ENCODE data around the gene ARSI.

Gene ARSI

GRCh38 chr5:150319484-150319790 lies 16.7 kb upstream of the ARSI start:
- Histone ChIP-seq H4K20me1 (ENCODE audit: low read depth, low read length) (no peaks in the 10 kb centered on the region), H3F3A (ENCODE audit: insufficient read depth) (no peaks in the 10 kb centered on the region), H3K79me2 (ENCODE audit: insufficient read depth, low read length) (no peaks in the 10 kb centered on the region), H2AFZ (ENCODE audit: low read depth, low read length, severe bottlenecking) (no peak overlapping the region), H3K27ac (ENCODE audit: low read depth, low read length) (no peak overlapping the region), H3K4me2 (ENCODE audit: low read depth, low read length, poor library complexity, severe bottlenecking) (no peak overlapping the region), H3K9me3 (ENCODE audit: insufficient read depth, low read length) (no peaks in the 10 kb centered on the region), H3K9ac (ENCODE audit: low read length) (no peak overlapping the region), H3K9me2 (replicated peaks; ENCODE audit: insufficient read depth, low read length) (no peaks in the 10 kb centered on the region), H3K27me3 (ENCODE audit: low read length) (no peaks in the 10 kb centered on the region), H3K4me3 (ENCODE audit: insufficient read depth, low read length, poor library complexity, severe bottlenecking) (no peak overlapping the region), H3K36me3 (ENCODE audit: low read length) (no peaks in the 10 kb centered on the region)
- TF ChIP-seq EZH2phosphoT487 (conservative IDR thresholded peaks at IDR 0.05; ENCODE audit: low read length), result no peak
- TF ChIP-seq CTCF (IDR thresholded peaks at IDR 0.05; ENCODE audit: insufficient read depth, low read length, poor library complexity, severe bottlenecking), result no peak

DNA sequence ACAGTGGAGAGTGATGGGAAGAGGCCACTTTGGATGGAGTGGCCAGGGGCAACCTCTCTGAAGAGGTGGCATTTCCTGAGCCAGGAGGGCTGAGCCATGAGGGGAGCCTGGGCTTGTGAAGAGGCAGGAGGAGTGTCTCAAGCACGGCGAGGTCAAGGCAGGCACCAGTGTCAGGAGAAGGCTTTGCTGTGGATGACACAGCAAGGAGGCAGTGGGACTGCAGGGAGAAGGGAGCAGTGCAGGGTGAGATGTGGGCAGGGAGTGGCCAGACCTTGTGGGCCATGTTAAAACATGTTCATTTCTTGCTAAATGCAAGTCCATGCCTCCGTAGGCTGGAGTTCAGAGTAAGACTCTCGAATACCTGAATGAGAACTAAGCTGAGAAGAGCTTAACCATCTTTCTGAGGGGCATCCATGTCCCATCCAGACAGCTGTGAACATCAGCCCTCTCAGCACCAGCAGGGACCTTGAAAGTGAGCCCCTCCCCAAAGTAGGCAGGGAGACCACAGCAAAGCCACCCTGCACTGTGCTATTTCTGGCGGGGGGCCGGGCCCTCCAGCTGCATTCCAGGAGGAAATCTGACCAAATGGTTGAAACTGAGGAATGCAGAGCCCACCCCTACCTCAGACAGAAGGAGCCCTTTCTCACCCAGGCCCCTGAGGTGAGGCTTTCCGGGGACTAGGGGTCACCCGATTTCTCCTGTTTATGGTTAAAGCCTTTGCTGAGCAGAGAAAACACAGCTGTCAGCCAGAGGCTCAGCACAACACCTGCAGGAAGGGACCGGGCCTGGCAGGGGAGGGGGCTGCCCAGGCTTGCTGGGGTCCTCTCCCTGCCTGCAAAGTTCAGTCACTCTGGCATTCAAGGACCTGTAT lies 16.1 kb upstream of the ARSI start:
- no peaks in the 10 kb centered on the region for H4K20me1 ChIP-seq (ENCODE audit: low read depth, low read length)
- no peak overlapping the region for H3K4me2 ChIP-seq (ENCODE audit: low read depth, low read length, poor library complexity, severe bottlenecking)
- no peaks in the 10 kb centered on the region for H3K9me3 ChIP-seq (ENCODE audit: insufficient read depth, low read length)
- H3K4me3 ChIP-seq (ENCODE audit: insufficient read depth, low read length, poor library complexity, severe bottlenecking), result no peak overlapping the region
- TF ChIP-seq EZH2phosphoT487 (conservative IDR thresholded peaks at IDR 0.05; ENCODE audit: low read length) (no peak), CTCF (IDR thresholded peaks at IDR 0.05; ENCODE audit: insufficient read depth, low read length, poor library complexity, severe bottlenecking) (no peak)
- no peaks in the 10 kb centered on the region for H3K36me3 ChIP-seq (ENCODE audit: low read length)
- H3K79me2 ChIP-seq (ENCODE audit: insufficient read depth, low read length), result no peaks in the 10 kb centered on the region
- H3K27ac ChIP-seq (ENCODE audit: low read depth, low read length), result no peak overlapping the region
- H3F3A ChIP-seq (ENCODE audit: insufficient read depth), result no peaks in the 10 kb centered on the region
- H2AFZ ChIP-seq (ENCODE audit: low read depth, low read length, severe bottlenecking), result no peak overlapping the region
- no peaks in the 10 kb centered on the region for H3K9me2 ChIP-seq (replicated peaks; ENCODE audit: insufficient read depth, low read length)
- no peaks in the 10 kb centered on the region for H3K27me3 ChIP-seq (ENCODE audit: low read length)
- no peak overlapping the region for H3K9ac ChIP-seq (ENCODE audit: low read length)

- Histone ChIP-seq H4K20me1 (ENCODE audit: low read depth, low read length) (no peaks in the 10 kb centered on the region), H3K9me2 (replicated peaks; ENCODE audit: insufficient read depth, low read length) (no peaks in the 10 kb centered on the region), H3K79me2 (ENCODE audit: insufficient read depth, low read length) (no peaks in the 10 kb centered on the region), H3K9me3 (ENCODE audit: insufficient read depth, low read length) (no peaks in the 10 kb centered on the region), H3K27ac (ENCODE audit: low read depth, low read length) (no peak overlapping the region), H2AFZ (ENCODE audit: low read depth, low read length, severe bottlenecking) (no peak overlapping the region), H3K27me3 (ENCODE audit: low read length) (no peaks in the 10 kb centered on the region), H3K36me3 (ENCODE audit: low read length) (no peaks in the 10 kb centered on the region), H3K9ac (ENCODE audit: low read length) (no peak overlapping the region), H3K4me3 (ENCODE audit: insufficient read depth, low read length, poor library complexity, severe bottlenecking) (no peak overlapping the region), H3F3A (ENCODE audit: insufficient read depth) (no peaks in the 10 kb centered on the region), H3K4me2 (ENCODE audit: low read depth, low read length, poor library complexity, severe bottlenecking) (no peak overlapping the region)
- TF ChIP-seq EZH2phosphoT487 (conservative IDR thresholded peaks at IDR 0.05; ENCODE audit: low read length) (no peak), CTCF (IDR thresholded peaks at IDR 0.05; ENCODE audit: insufficient read depth, low read length, poor library complexity, severe bottlenecking) (no peak)
Measured at GRCh38 chr5:150317048-150318003, 14.6 kb upstream of the ARSI start.

Data from SU-DHL-6 (cell line).